ENCODE measurements around the gene DAB2.

- TF ChIP-seq CTCF (IDR thresholded peaks at IDR 0.05) (no peak), POLR2AphosphoS5 (IDR thresholded peaks at IDR 0.05) (no peak), POLR2A (IDR thresholded peaks at IDR 0.05) (no peak)
Observed at GRCh38 chr5:39426051-39426745, 1.4 kb upstream of the DAB2 start.
